ENCODE results near the gene IFITM1. TPM values are rescaled to one million over a fixed set of nuclear protein-coding genes. Genes with fewer than 3 reads are reported as not detected.
"Not testable (repeated sequence)": the region's sequence is repeated elsewhere in the genome, so short reads cannot be mapped to it uniquely, and the experiment has no call there.

Gene IFITM1
- total RNA-seq, 1 donor from 2014 or later, result 6.9 TPM

DNA sequence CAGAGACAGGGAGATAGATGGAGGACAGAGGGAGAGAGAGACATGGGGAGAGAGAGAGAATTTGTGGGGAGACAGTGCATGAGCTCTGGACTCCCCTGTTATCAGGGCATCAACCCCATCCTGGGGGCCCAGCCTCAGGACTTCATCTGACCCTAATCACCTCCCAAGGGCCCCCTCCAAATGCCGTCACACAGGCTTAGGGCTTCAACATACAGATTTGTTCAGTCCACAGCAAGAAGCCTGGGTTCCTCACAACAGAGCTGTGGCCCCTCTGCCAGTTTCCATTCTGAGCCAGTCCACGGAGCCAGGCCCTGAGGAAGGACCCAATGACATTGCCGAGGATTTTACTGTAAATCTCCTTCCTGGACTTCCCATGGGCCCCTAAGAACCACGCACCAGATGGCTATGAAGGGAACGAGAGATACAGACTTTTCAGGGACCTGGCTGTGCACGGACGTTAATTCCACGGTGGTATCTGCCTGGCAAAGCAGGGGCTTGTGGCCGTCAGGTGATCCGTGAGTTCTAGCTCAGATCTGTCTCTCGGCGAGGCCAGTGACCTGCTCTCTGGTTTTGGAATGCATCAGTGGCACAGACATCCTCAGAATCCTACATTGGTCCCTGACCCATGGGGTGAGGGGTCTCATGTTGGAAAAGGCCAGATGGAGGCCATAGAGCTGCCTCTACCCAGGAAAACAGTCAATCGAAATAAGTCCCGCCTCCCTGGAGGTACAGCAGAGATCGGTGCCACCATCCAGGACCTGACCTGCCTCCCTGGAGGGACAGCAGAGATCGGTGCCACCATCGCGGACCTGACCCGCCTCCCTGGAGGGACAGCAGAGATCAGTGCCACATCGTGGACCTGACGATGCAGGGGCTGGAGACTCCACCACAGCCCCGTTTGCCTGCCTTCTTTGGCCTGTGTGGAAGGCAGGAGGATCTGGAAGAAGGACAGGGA lies 46.8 kb downstream of the IFITM1 start:
- DNase-seq (ENCODE audit: low spot score in 2 of 2) (no peak), FAIRE-seq (no peak)

DNA sequence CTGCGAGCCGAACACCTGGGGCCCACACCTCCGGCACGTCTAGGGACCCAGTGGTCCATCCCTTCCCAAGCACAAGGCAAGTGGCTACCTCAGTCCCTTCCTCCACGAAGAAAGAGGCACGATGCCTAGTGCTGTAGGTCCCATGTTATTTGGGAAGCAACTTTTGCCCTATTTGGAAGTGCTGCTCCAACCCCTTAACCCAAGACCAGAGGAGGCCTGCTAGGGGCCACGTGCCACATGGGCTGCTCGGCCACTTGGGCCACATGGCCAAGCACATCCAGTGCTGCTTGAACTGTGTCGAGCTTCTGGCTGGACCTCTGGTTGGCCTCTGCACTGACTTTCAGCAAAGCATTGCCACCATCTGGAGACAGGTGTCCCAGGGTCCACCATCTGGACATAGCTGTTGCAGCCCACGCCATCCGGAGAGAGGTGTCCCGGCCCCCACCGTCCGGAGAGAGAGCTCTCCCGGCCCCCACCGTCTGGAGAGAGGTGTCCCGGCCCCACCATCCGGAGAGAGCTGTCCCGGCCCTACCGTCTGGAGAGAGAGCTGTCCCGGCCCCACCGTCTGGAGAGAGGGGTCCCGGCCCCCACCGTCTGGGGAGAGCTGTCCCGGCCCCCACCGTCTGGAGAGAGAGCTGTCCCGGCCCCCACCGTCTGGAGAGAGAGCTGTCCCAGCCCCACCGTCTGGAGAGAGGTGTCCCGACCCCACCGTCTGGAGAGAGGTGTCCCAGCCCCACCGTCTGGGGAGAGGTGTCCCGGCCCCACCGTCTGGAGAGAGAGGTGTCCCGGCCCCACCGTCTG lies 49.0 kb downstream of the IFITM1 start:
- FAIRE-seq (no peak), DNase-seq (ENCODE audit: low spot score in 2 of 2) (no peak)

DNA sequence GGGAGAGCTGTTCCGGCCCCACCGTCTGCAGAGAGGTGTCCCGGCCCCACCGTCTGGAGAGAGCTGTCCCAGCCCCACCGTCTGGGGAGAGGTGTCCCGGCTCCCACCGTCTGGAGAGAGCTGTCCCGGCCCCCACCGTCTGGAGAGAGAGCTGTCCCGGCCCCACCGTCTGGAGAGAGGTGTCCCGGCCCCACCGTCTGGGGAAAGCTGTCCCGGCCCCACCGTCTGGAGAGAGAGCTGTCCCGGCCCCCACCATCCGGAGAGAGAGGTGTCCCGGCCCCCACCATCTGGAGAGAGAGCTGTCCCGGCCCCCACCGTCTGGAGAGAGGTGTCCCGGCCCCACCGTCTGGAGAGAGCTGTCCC lies 49.6 kb downstream of the IFITM1 start:
- FAIRE-seq; DNase-seq (ENCODE audit: low spot score in 2 of 2): not testable (repeated sequence)

DNA sequence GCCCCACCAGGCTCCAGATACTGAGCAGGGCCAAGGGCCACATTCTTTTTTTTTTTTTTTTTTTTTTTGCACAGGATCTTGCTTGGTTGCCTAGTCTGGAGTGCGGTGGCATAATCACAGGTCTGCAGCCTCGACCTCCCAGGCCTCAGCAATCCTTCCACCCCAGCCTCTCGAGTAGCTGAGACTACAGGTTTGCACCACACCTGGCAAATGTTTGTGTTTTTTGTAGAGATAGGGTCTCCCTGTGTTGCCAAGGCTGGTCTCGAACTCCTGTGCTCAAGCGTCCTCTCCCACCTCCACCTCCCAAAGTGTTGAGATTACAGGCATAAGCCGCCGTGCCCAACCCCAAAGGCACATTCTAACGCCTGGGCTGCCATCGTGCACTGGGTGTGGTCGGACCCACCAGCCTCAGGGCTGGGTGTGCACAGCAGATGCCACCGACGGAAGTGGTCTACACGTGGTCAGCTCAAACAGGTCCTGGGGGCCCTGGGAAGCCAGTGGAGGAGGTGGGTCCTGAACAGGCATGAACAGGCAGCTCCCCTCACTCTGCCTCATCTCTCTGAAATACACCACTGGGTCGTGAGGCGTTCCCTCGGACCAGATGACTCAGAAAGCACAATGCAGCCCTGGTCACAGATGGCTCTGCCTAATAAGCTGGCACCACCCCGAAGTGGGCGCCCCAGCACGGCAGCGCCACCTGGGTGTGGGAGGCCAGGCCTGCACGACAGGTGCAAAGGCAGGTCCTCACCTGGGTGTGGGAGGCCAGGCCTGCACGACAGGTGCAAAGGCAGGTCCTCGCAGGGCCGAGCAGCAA lies 50.3 kb downstream of the IFITM1 start:
- FAIRE-seq (no peak), DNase-seq (ENCODE audit: low spot score in 2 of 2) (peak in 1 of 2 donors; percentile 31)

Small RNA genes within 50 kb of the gene (small RNA-seq; reads per million reads assigned to genes)
- gene AC136475.6, result not detected

Other genes starting within 250 kb of the IFITM1 start
- gene SCGB1C1, start 121.0 kb upstream of the IFITM1 start, total RNA-seq, result not detected
- gene BET1L, start 106.6 kb upstream of the IFITM1 start, total RNA-seq, result 5.3 TPM
- gene RIC8A, start 106.3 kb upstream of the IFITM1 start, total RNA-seq, result 135 TPM
- 12.6 TPM for gene SIRT3, start 77.7 kb upstream of the IFITM1 start, total RNA-seq
- 102 TPM for gene PSMD13, start 77.1 kb upstream of the IFITM1 start, total RNA-seq
- not detected for gene NLRP6, start 35.6 kb upstream of the IFITM1 start, total RNA-seq
- 0.41 TPM for gene PGGHG, start 24.9 kb upstream of the IFITM1 start, total RNA-seq
- gene IFITM5, start 14.5 kb upstream of the IFITM1 start, total RNA-seq, result not detected
- 5.3 TPM for gene IFITM2, start 6.2 kb upstream of the IFITM1 start, total RNA-seq
- 1.6 TPM for gene IFITM3, start 6.8 kb downstream of the IFITM1 start, total RNA-seq
- 88.9 TPM for gene B4GALNT4, start 55.5 kb downstream of the IFITM1 start, total RNA-seq
- not detected for gene PKP3, start 80.2 kb downstream of the IFITM1 start, total RNA-seq
- gene SIGIRR, start 101.0 kb downstream of the IFITM1 start, total RNA-seq, result 7.3 TPM
- gene ANO9, start 128.0 kb downstream of the IFITM1 start, total RNA-seq, result not detected
- gene PTDSS2, start 136.2 kb downstream of the IFITM1 start, total RNA-seq, result 21.6 TPM
- 38.7 TPM for gene RNH1, start 193.2 kb downstream of the IFITM1 start, total RNA-seq
- 43.6 TPM for gene HRAS, start 221.5 kb downstream of the IFITM1 start, total RNA-seq
- 1.2 TPM for gene LRRC56, start 223.5 kb downstream of the IFITM1 start, total RNA-seq
- not detected for gene LMNTD2, start 246.7 kb downstream of the IFITM1 start, total RNA-seq
- gene RASSF7, start 246.9 kb downstream of the IFITM1 start, total RNA-seq, result 2.0 TPM